OCI-LY3 (cell line): ENCODE results near the gene NCKAP5.

ENCODE experiments used
- EZH2phosphoT487 ChIP-seq: fragments of 200-600 bp; shearing (Covaris generic); IDR thresholded peaks from 2 replicates; pipeline ENCODE4 v1.6.1; 2018; ENCODE audit warnings: antibody characterized with exemption, mixed run types, low read depth
- TF ChIP-seq, protein P1 (sequence below): fragments of 200-600, 300-600 bp; sonication (generic); IDR thresholded peaks from 2 replicates; pipeline ENCODE4 v1.5.1; 2014; ENCODE audit warnings: antibody characterized with exemption, low read length, low read depth

DNA sequence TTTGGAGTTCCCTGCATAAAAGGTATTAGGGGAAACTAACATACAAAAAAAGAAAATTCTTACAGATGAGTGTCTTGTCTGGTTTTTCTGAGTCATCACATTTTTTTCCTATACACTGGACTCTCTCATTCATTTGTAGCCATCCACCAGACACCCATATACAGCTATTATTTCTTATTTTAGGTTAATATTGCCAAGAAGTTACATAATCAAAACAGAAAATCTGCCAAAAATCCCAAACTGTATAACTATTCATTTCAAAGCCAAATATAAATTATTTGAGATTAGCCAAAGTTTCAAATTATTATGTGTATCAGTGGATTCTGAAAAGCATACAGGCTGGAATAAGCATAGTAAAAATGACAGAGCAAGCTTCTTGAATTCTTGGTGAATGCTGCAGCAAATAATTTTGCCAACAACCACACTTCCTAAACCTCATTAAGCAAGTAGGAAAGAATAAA is 191.2 kb downstream of the NCKAP5 start:
- TF ChIP-seq, protein P1, sequence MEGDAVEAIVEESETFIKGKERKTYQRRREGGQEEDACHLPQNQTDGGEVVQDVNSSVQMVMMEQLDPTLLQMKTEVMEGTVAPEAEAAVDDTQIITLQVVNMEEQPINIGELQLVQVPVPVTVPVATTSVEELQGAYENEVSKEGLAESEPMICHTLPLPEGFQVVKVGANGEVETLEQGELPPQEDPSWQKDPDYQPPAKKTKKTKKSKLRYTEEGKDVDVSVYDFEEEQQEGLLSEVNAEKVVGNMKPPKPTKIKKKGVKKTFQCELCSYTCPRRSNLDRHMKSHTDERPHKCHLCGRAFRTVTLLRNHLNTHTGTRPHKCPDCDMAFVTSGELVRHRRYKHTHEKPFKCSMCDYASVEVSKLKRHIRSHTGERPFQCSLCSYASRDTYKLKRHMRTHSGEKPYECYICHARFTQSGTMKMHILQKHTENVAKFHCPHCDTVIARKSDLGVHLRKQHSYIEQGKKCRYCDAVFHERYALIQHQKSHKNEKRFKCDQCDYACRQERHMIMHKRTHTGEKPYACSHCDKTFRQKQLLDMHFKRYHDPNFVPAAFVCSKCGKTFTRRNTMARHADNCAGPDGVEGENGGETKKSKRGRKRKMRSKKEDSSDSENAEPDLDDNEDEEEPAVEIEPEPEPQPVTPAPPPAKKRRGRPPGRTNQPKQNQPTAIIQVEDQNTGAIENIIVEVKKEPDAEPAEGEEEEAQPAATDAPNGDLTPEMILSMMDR = no peak
- TF ChIP-seq EZH2phosphoT487 = no peak
